ENCODE data around the gene GALNT18.

The GALNT18 gene

DNA sequence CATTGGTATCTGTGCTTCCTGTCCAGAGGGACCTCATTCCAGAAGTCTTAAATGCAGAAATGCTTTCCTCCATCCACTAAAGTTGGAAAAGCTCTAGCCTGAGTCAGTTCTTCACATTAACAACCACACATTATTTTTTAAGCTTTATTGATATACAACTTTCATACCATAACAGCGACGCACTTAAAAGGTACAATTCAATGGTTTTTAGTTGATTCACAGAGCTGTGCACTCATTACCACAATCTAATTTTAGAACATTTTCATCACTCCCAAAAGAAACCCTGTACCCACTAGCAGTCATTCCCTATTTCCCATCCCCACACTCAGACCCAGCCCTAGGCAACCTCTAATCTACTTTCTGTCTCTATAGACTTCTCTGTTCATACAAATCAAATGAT lies 27.6 kb downstream of the GALNT18 start:
- no peaks in the 10 kb centered on the region for H3F3A ChIP-seq (ENCODE audit: insufficient read depth, low read length)
- H3K79me2 ChIP-seq (ENCODE audit: low read length): no peaks in the 10 kb centered on the region
- H4K20me1 ChIP-seq (ENCODE audit: insufficient read depth, low read length): no peaks in the 10 kb centered on the region
- H3K4me2 ChIP-seq (ENCODE audit: low read depth, low read length): no peak overlapping the region
- no peaks in the 10 kb centered on the region for H3K4me1 ChIP-seq (ENCODE audit: low read length)
- no peaks in the 10 kb centered on the region for H3K9me3 ChIP-seq (replicated peaks; ENCODE audit: insufficient read depth, low read length)
- TF ChIP-seq, protein P1, sequence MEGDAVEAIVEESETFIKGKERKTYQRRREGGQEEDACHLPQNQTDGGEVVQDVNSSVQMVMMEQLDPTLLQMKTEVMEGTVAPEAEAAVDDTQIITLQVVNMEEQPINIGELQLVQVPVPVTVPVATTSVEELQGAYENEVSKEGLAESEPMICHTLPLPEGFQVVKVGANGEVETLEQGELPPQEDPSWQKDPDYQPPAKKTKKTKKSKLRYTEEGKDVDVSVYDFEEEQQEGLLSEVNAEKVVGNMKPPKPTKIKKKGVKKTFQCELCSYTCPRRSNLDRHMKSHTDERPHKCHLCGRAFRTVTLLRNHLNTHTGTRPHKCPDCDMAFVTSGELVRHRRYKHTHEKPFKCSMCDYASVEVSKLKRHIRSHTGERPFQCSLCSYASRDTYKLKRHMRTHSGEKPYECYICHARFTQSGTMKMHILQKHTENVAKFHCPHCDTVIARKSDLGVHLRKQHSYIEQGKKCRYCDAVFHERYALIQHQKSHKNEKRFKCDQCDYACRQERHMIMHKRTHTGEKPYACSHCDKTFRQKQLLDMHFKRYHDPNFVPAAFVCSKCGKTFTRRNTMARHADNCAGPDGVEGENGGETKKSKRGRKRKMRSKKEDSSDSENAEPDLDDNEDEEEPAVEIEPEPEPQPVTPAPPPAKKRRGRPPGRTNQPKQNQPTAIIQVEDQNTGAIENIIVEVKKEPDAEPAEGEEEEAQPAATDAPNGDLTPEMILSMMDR (IDR thresholded peaks at IDR 0.05; ENCODE audit: low read length): no peak
- TF ChIP-seq EZH2phosphoT487 (IDR thresholded peaks at IDR 0.05; ENCODE audit: low read length) (no peak), EZH2 (optimal IDR thresholded peaks at IDR 0.05; ENCODE audit: low read depth, low read length) (no peak)
- H3K36me3 ChIP-seq (replicated peaks; ENCODE audit: insufficient read depth, low read length): no peaks in the 10 kb centered on the region
- H3K27me3 ChIP-seq (replicated peaks; ENCODE audit: insufficient read depth, low read length): no peaks in the 10 kb centered on the region
- no peak overlapping the region for H3K27ac ChIP-seq (ENCODE audit: low read length)
- H3K9me2 ChIP-seq (replicated peaks; ENCODE audit: insufficient read depth, low read length): no peaks in the 10 kb centered on the region
- no peak overlapping the region for H2AFZ ChIP-seq (ENCODE audit: low read length)
- no peak overlapping the region for H3K4me3 ChIP-seq (ENCODE audit: low read length)
- no peak for DNase-seq
- no peak overlapping the region for H3K9ac ChIP-seq (ENCODE audit: low read length)

DNA sequence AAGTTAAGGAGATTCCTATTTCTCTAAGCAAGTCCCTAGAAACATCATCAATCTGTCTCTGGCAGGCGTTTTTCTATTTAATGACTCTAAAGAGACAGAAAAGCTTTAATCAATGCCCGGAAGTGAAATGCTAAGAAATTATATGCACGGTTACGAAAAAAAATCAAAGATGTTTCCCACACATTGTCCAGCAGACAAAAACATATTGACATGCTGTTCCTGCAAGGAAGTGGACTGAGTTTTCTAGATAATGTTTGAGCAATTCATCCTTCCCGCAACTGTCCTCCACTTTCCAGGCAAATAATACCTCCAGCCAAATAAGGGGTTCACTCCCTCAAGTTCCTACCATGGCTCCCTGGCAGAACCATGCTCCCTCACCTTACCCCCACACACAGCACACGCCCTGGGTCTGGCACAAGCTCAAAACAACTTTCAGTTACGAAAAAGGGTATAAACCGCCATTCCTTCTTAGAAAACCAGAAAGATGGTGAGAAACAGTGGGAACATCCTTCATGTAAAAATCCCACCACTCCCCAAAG lies 29.6 kb downstream of the GALNT18 start:
- Histone ChIP-seq H3K4me1 (ENCODE audit: low read length) (no peaks in the 10 kb centered on the region), H3K27ac (ENCODE audit: low read length) (no peak overlapping the region), H3K9me2 (replicated peaks; ENCODE audit: insufficient read depth, low read length) (no peaks in the 10 kb centered on the region), H3K27me3 (replicated peaks; ENCODE audit: insufficient read depth, low read length) (no peaks in the 10 kb centered on the region), H3K4me3 (ENCODE audit: low read length) (no peak overlapping the region), H3K9me3 (replicated peaks; ENCODE audit: insufficient read depth, low read length) (no peaks in the 10 kb centered on the region), H3K9ac (ENCODE audit: low read length) (no peak overlapping the region), H2AFZ (ENCODE audit: low read length) (no peak overlapping the region), H3K36me3 (replicated peaks; ENCODE audit: insufficient read depth, low read length) (no peaks in the 10 kb centered on the region), H3K79me2 (ENCODE audit: low read length) (no peaks in the 10 kb centered on the region), H3F3A (ENCODE audit: insufficient read depth, low read length) (no peaks in the 10 kb centered on the region), H4K20me1 (ENCODE audit: insufficient read depth, low read length) (no peaks in the 10 kb centered on the region), H3K4me2 (ENCODE audit: low read depth, low read length) (no peak overlapping the region)
- TF ChIP-seq, protein P1 (IDR thresholded peaks at IDR 0.05; ENCODE audit: low read length): no peak
- TF ChIP-seq EZH2phosphoT487 (IDR thresholded peaks at IDR 0.05; ENCODE audit: low read length) (no peak), EZH2 (optimal IDR thresholded peaks at IDR 0.05; ENCODE audit: low read depth, low read length) (no peak)
- DNase-seq: no peak

DNA sequence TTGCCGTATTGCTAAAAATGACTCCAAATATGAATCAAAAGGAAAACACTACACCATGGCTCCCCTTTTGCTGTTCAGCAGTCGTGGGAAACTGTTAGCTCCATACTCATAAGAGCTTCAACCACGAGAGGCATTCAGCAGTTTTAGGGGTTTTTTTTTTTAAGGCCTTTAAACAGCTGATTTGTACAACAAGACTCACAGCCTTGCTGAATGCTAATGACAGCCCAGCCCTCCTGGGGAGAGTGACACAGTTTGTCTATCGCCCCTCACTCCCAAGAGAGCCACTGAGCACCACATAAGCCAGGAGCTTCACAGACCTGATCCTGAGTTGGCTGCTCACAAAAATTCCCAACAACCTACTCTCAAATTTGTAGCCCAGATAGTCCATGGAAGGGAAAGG lies 32.4 kb downstream of the GALNT18 start:
- TF ChIP-seq EZH2phosphoT487 (IDR thresholded peaks at IDR 0.05; ENCODE audit: low read length) (no peak), EZH2 (optimal IDR thresholded peaks at IDR 0.05; ENCODE audit: low read depth, low read length) (no peak)
- TF ChIP-seq, protein P1 (IDR thresholded peaks at IDR 0.05; ENCODE audit: low read length): no peak
- H3K36me3 ChIP-seq (replicated peaks; ENCODE audit: insufficient read depth, low read length): no peaks in the 10 kb centered on the region
- no peaks in the 10 kb centered on the region for H4K20me1 ChIP-seq (ENCODE audit: insufficient read depth, low read length)
- H3K27me3 ChIP-seq (replicated peaks; ENCODE audit: insufficient read depth, low read length): no peaks in the 10 kb centered on the region
- no peaks in the 10 kb centered on the region for H3K9me3 ChIP-seq (replicated peaks; ENCODE audit: insufficient read depth, low read length)
- no peaks in the 10 kb centered on the region for H3K79me2 ChIP-seq (ENCODE audit: low read length)
- no peaks in the 10 kb centered on the region for H3K9me2 ChIP-seq (replicated peaks; ENCODE audit: insufficient read depth, low read length)
- no peak overlapping the region for H3K4me2 ChIP-seq (ENCODE audit: low read depth, low read length)
- H3K4me1 ChIP-seq (ENCODE audit: low read length): no peaks in the 10 kb centered on the region
- H2AFZ ChIP-seq (ENCODE audit: low read length): no peak overlapping the region
- no peak for DNase-seq
- H3K4me3 ChIP-seq (ENCODE audit: low read length): no peak overlapping the region
- no peak overlapping the region for H3K27ac ChIP-seq (ENCODE audit: low read length)
- no peaks in the 10 kb centered on the region for H3F3A ChIP-seq (ENCODE audit: insufficient read depth, low read length)
- no peak overlapping the region for H3K9ac ChIP-seq (ENCODE audit: low read length)
